Glutamatergic neuron (in vitro differentiated cells): ENCODE data around the gene CCBE1. TPM values are rescaled to one million over a fixed set of nuclear protein-coding genes. Genes with fewer than 3 reads are reported as not detected.

ENCODE experiments used
- DNase-seq: peaks from one replicate; pipeline ENCODE4 v3.0.0; 2022
- H3K27ac Mint-ChIP-seq: one replicate; pipeline ENCODE4 v1.8.0; 2020; ENCODE audit warnings: mild to moderate bottlenecking, mixed read lengths, inconsistent platforms; ENCODE audit not compliant: unreplicated experiment
- H3K27me3 Mint-ChIP-seq: one replicate; pipeline ENCODE4 v1.8.0; 2020; ENCODE audit warnings: mild to moderate bottlenecking, moderate library complexity, mixed read lengths, inconsistent platforms; ENCODE audit not compliant: unreplicated experiment
- H3K36me3 Mint-ChIP-seq: one replicate; pipeline ENCODE4 v1.8.0; 2020; ENCODE audit warnings: mild to moderate bottlenecking, mixed read lengths, inconsistent platforms; ENCODE audit not compliant: unreplicated experiment
- H3K4me1 Mint-ChIP-seq: one replicate; pipeline ENCODE4 v1.8.0; 2020; ENCODE audit warnings: mild to moderate bottlenecking, low read depth, mixed read lengths, inconsistent platforms; ENCODE audit not compliant: unreplicated experiment
- H3K4me3 Mint-ChIP-seq: one replicate; pipeline ENCODE4 v1.8.0; 2020; ENCODE audit warnings: mild to moderate bottlenecking, mixed read lengths, inconsistent platforms; ENCODE audit not compliant: unreplicated experiment
- H3K9me3 Mint-ChIP-seq: one replicate; pipeline ENCODE4 v1.8.0; 2020; ENCODE audit warnings: mild to moderate bottlenecking, moderate library complexity, mixed read lengths, inconsistent platforms; ENCODE audit not compliant: unreplicated experiment
- total RNA-seq: library from RNA; stranded (reverse); fragmentation: NEBNext Ultra II Directional; extraction: Animal tissue kit (Norgen Biotek cat#: 25700); gene quantifications from one replicate; pipeline ENCODE4 v1.2.1, GENCODE V29; 2021; ENCODE audit not compliant: unreplicated experiment
- TF ChIP-seq, protein P1 (sequence below): fragments of 200-600 bp; sonication (generic); IDR thresholded peaks from one replicate; pipeline ENCODE4 v1.5.0; 2021; ENCODE audit not compliant: partially characterized antibody, unreplicated experiment

CCBE1 gene
- total RNA-seq, 1 donor from 2014 or later, result 0.81 TPM

- Mint-ChIP-seq H3K27ac (no peak overlapping the region), H3K36me3 (no peaks in the 10 kb centered on the region), H3K9me3 (no peaks in the 10 kb centered on the region), H3K27me3 (no peaks in the 10 kb centered on the region), H3K4me3 (no peak overlapping the region), H3K4me1 (peaks cover 4% of the 10 kb centered on the region)
- DNase-seq, result no peak
- TF ChIP-seq, protein P1, sequence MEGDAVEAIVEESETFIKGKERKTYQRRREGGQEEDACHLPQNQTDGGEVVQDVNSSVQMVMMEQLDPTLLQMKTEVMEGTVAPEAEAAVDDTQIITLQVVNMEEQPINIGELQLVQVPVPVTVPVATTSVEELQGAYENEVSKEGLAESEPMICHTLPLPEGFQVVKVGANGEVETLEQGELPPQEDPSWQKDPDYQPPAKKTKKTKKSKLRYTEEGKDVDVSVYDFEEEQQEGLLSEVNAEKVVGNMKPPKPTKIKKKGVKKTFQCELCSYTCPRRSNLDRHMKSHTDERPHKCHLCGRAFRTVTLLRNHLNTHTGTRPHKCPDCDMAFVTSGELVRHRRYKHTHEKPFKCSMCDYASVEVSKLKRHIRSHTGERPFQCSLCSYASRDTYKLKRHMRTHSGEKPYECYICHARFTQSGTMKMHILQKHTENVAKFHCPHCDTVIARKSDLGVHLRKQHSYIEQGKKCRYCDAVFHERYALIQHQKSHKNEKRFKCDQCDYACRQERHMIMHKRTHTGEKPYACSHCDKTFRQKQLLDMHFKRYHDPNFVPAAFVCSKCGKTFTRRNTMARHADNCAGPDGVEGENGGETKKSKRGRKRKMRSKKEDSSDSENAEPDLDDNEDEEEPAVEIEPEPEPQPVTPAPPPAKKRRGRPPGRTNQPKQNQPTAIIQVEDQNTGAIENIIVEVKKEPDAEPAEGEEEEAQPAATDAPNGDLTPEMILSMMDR, result no peak
Measured at GRCh38 chr18:59448546-59448945, 248.7 kb downstream of the CCBE1 start.

DNA sequence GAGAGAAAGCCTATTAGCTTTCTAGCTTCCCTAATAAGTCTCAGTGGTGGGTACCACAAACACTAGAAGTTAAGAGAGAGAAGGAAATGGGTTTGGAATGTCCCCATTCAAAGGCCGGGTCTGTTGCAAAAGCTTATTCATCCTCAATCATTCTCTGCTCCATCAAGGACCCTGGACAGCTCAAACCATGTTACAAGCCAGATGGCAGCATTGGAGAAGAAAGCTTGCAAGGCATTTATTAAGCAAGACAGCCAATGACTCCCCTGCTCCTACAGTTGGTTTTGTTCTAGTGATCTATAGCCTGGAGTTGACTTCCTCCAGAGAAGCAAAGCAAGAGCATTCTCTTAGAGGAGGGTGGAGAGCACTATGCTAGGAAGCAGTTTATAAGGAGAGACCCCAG, 251.2 kb downstream of the CCBE1 start:
- Mint-ChIP-seq H3K4me3 (no peak overlapping the region), H3K36me3 (no peaks in the 10 kb centered on the region), H3K4me1 (no peaks in the 10 kb centered on the region), H3K27me3 (peaks cover 1% of the 10 kb centered on the region), H3K27ac (no peak overlapping the region), H3K9me3 (peaks cover 3% of the 10 kb centered on the region)
- no peak for DNase-seq
- TF ChIP-seq, protein P1, result no peak

- H3K9me3 Mint-ChIP-seq, result peaks cover 3% of the 10 kb centered on the region
- H3K36me3 Mint-ChIP-seq, result no peaks in the 10 kb centered on the region
- H3K27me3 Mint-ChIP-seq, result peaks cover 1% of the 10 kb centered on the region
- H3K4me3 Mint-ChIP-seq, result no peak overlapping the region
- no peak overlapping the region for H3K27ac Mint-ChIP-seq
- TF ChIP-seq, protein P1, result no peak
- no peaks in the 10 kb centered on the region for H3K4me1 Mint-ChIP-seq
- no peak for DNase-seq
Measured at GRCh38 chr18:59437851-59438569, 259.2 kb downstream of the CCBE1 start.

GRCh38 chr18:59432803-59433597, 264.2 kb downstream of the CCBE1 start:
- no peak for DNase-seq

More at GRCh38 chr18:59432803-59433597, 264.2 kb downstream of the CCBE1 start:
- H3K4me3 Mint-ChIP-seq, result no peak overlapping the region
- no peaks in the 10 kb centered on the region for H3K27me3 Mint-ChIP-seq
- no peaks in the 10 kb centered on the region for H3K36me3 Mint-ChIP-seq
- H3K27ac Mint-ChIP-seq, result no peak overlapping the region
- H3K4me1 Mint-ChIP-seq, result no peaks in the 10 kb centered on the region
- TF ChIP-seq, protein P1, result no peak
- no peaks in the 10 kb centered on the region for H3K9me3 Mint-ChIP-seq
